HepG2 (cell line): ENCODE measurements around the gene FAIM2. TPM values are rescaled to one million over a fixed set of nuclear protein-coding genes. Genes with fewer than 3 reads are reported as not detected.
A peak's percentile ranks its signal among the peaks of the same experiment; 100 is the strongest.

Experiments used
- ARHGAP35 ChIP-seq: sonication (generic); formaldehyde crosslinking; IDR thresholded peaks from 2 replicates; pipeline ENCODE4 v1.9.0; 2022; ENCODE audit warnings: mild to moderate bottlenecking, inconsistent platforms, moderate library complexity, missing genetic modification reagents, borderline replicate concordance
- DRAP1 ChIP-seq: IDR thresholded peaks from 2 replicates; pipeline ENCODE4 v1.6.1; 2016; ENCODE audit warnings: missing genetic modification reagents, missing compliant biosample characterization
- E2F1 ChIP-seq: sonication (generic); formaldehyde crosslinking; IDR thresholded peaks from 2 replicates; pipeline ENCODE4 v1.5.0; 2020; ENCODE audit warnings: missing genetic modification reagents
- ELF4 ChIP-seq: sonication (generic); formaldehyde crosslinking; IDR thresholded peaks from 2 replicates; pipeline ENCODE4 v1.5.0; 2020; ENCODE audit warnings: missing genetic modification reagents, mild to moderate bottlenecking, moderate library complexity, borderline replicate concordance
- FOSL2 ChIP-seq: sonication (generic); formaldehyde crosslinking; IDR thresholded peaks from 2 replicates; pipeline ENCODE4 v1.4.0; 2020; ENCODE audit warnings: missing genetic modification reagents
- GRHL1 ChIP-seq: sonication (generic); formaldehyde crosslinking; conservative IDR thresholded peaks from 2 replicates; pipeline ENCODE4 v1.8.0; 2022; ENCODE audit warnings: missing genetic modification reagents
- HNF4G ChIP-seq, 2 experiments: sonication (generic) in 1 of 2; formaldehyde crosslinking in 1 of 2; IDR thresholded peaks; 2 replicates each; pipeline versions ENCODE4 v1.4.0 to v1.6.1; 2011 to 2020; ENCODE audit warnings: borderline replicate concordance in 2 of 2, low read depth in 2 of 2, mild to moderate bottlenecking in 2 of 2, low read length in 1 of 2, missing genetic modification reagents in 1 of 2, moderate library complexity in 1 of 2
- JUND ChIP-seq: sonication (generic); formaldehyde crosslinking; IDR thresholded peaks from 2 replicates; pipeline ENCODE4 v1.8.0; 2022; ENCODE audit warnings: mild to moderate bottlenecking, missing genetic modification reagents
- MIER3 ChIP-seq: IDR thresholded peaks from 2 replicates; pipeline ENCODE4 v1.6.1; 2016; ENCODE audit warnings: missing compliant biosample characterization, borderline replicate concordance
- MIXL1 ChIP-seq: IDR thresholded peaks from 2 replicates; pipeline ENCODE4 v1.6.1; 2016
- MTF1 ChIP-seq: sonication (generic); formaldehyde crosslinking; IDR thresholded peaks from 2 replicates; pipeline ENCODE4 v1.5.0; 2020; ENCODE audit warnings: missing genetic modification reagents
- TAF1 ChIP-seq: sonication (generic); formaldehyde crosslinking; IDR thresholded peaks from 2 replicates; pipeline ENCODE4 v1.4.0; 2020; ENCODE audit warnings: missing genetic modification reagents
- TOE1 ChIP-seq: sonication (generic); formaldehyde crosslinking; IDR thresholded peaks from 2 replicates; pipeline ENCODE4 v1.4.0; 2020; ENCODE audit warnings: mild to moderate bottlenecking, missing genetic modification reagents
- ZBTB34 ChIP-seq: sonication (generic); formaldehyde crosslinking; IDR thresholded peaks from 2 replicates; pipeline ENCODE4 v1.8.0; 2022; ENCODE audit warnings: mild to moderate bottlenecking, missing genetic modification reagents
- ZFP62 ChIP-seq: sonication (generic); formaldehyde crosslinking; IDR thresholded peaks from 2 replicates; pipeline ENCODE4 v1.4.0; 2020; ENCODE audit warnings: missing genetic modification reagents
- ZNF275 ChIP-seq: sonication (generic); formaldehyde crosslinking; IDR thresholded peaks from 2 replicates; pipeline ENCODE4 v1.8.0; 2022; ENCODE audit warnings: missing genetic modification reagents, mild to moderate bottlenecking, inconsistent platforms, borderline replicate concordance
- ZNF280B ChIP-seq: sonication (generic); formaldehyde crosslinking; IDR thresholded peaks from 2 replicates; pipeline ENCODE4 v1.5.0; 2020; ENCODE audit warnings: missing genetic modification reagents, mild to moderate bottlenecking, borderline replicate concordance
- ZNF296 ChIP-seq: sonication (generic); formaldehyde crosslinking; conservative IDR thresholded peaks from 2 replicates; pipeline ENCODE4 v1.5.0; 2020; ENCODE audit warnings: mild to moderate bottlenecking, missing genetic modification reagents
- ZNF549 ChIP-seq: sonication (generic); formaldehyde crosslinking; IDR thresholded peaks from 2 replicates; pipeline ENCODE4 v1.5.0; 2020; ENCODE audit warnings: missing genetic modification reagents
- polyA plus RNA-seq, 8 experiments: library from polyadenylated mRNA; depleted of rRNA in 3 of 8; stranded (reverse) in 7 of 8; unstranded in 1 of 8; fragments of >200 nt; fragmentation: Illumina TruSeq in 4 of 8; extraction: Trizol in 4 of 8; gene quantifications; 2 replicates each; pipeline versions ENCODE4 v1.2.1 to v1.2.3, GENCODE V29; 2011 to 2016; ENCODE audit warnings: low read depth in 4 of 8, missing spikeins in 1 of 8, mixed read lengths in 1 of 8; ENCODE audit not compliant: insufficient read depth in 1 of 8
- total RNA-seq, 5 experiments: library from RNA; depleted of rRNA; stranded (reverse); fragments of >200 nt; fragmentation: Illumina TruSeq; extraction: Trizol; gene quantifications; 2 replicates each; pipeline ENCODE4 v1.2.3, GENCODE V29; 2016; ENCODE audit warnings: low read depth in 1 of 5

Gene FAIM2
- total and polyA plus RNA-seq, 2 of the 13 experiments (the other 11 are each of a cell fraction or from before 2014, with no cell fraction given): not detected

- TF ChIP-seq FOSL2 (CRISPR knock-in tag) (no peak), JUND (CRISPR knock-in tag) (0 out of 2 replicates have a peak, but pooled peaks have one; percentile 45), ZFP62 (CRISPR knock-in tag) (no peak), TOE1 (CRISPR knock-in tag) (no peak), DRAP1 (CRISPR knock-in tag) (peak; percentile 81), ZNF275 (CRISPR knock-in tag) (peak; percentile 91), MIXL1 (CRISPR knock-in tag) (0 out of 2 replicates have a peak, but pooled peaks have one; percentile 60), MTF1 (CRISPR knock-in tag) (0 out of 2 replicates have a peak, but pooled peaks have one; percentile 59), GRHL1 (CRISPR knock-in tag) (no peak), E2F1 (CRISPR knock-in tag) (no peak), ELF4 (CRISPR knock-in tag) (peak; percentile 58; the same call in 1 of the 2 replicates), ZNF549 (no peak), ZNF296 (CRISPR knock-in tag) (no peak; the same call in 1 of the 2 replicates), HNF4G (IDR thresholded peaks at IDR 0.05; ENCODE audit: borderline replicate concordance, low read depth, low read length) (no peak), HNF4G (CRISPR knock-in tag; IDR thresholded peaks at IDR 0.05; ENCODE audit: borderline replicate concordance, low read depth) (no peak), MIER3 (CRISPR knock-in tag) (0 out of 2 replicates have a peak, but pooled peaks have one; percentile 17), ZNF280B (CRISPR knock-in tag) (peak; percentile 76; the same call in 1 of the 2 replicates), ARHGAP35 (CRISPR knock-in tag) (no peak), TAF1 (CRISPR knock-in tag) (peak; percentile 84), ZBTB34 (CRISPR knock-in tag) (no peak)
Measured at GRCh38 chr12:49842519-49843352, 61.0 kb downstream of the FAIM2 start, which contains the start of gene BCDIN3D (continued).
